NCI-H526 (cell line): Measurements from ENCODE around the gene SNRPB.

Source experiments
- DNase-seq, 2 experiments: peaks; one replicate each; lab custom pipeline; 2025; lab: John Stamatoyannopoulos, UW

The SNRPB gene

GRCh38 chr20:2429051-2429450 lies 41.5 kb downstream of the SNRPB start:
- no peak for DNase-seq

GRCh38 chr20:2421247-2421646 lies 49.3 kb downstream of the SNRPB start:
- DNase-seq, result peak in 1 of 2 experiments; percentile 35

GRCh38 chr20:2420510-2420909 lies 50.1 kb downstream of the SNRPB start:
- DNase-seq, result no peak

GRCh38 chr20:2418388-2418787 lies 52.2 kb downstream of the SNRPB start:
- DNase-seq, result no peak

GRCh38 chr20:2417213-2417541 lies 53.4 kb downstream of the SNRPB start:
- no peak for DNase-seq

- DNase-seq, result peak; percentile 81 to 86
These were observed 53.9 kb downstream of the SNRPB start for GRCh38 chr20:2416541-2417212.
